Parathyroid adenoma (tissue), 2 donors: ENCODE data around the gene PRDX5.

Experiments
- H2AFZ ChIP-seq: fragments of 300-600 bp; sonication (generic); one replicate; pipeline ENCODE4 v1.7.0; 2017; ENCODE audit warnings: antibody characterized with exemption, mild to moderate bottlenecking
- H3K27ac ChIP-seq: fragments of 300-600 bp; sonication (generic); one replicate; pipeline ENCODE4 v1.7.0; 2017
- H3K27me3 ChIP-seq: fragments of 300-600 bp; sonication (generic); one replicate; pipeline ENCODE4 v1.7.0; 2017; ENCODE audit warnings: low read length; ENCODE audit not compliant: control insufficient read depth, insufficient read depth
- H3K36me3 ChIP-seq: fragments of 300-600 bp; sonication (generic); one replicate; pipeline ENCODE4 v1.7.0; 2017; ENCODE audit warnings: low read length; ENCODE audit not compliant: control insufficient read depth, insufficient read depth
- H3K4me1 ChIP-seq: fragments of 300-600 bp; sonication (generic); one replicate; pipeline ENCODE4 v1.7.0; 2017; ENCODE audit warnings: control low read depth
- H3K4me2 ChIP-seq: fragments of 300-600 bp; sonication (generic); one replicate; pipeline ENCODE4 v1.7.0; 2017; ENCODE audit warnings: low read length
- H3K4me3 ChIP-seq: fragments of 300-600 bp; sonication (generic); one replicate; pipeline ENCODE4 v1.7.0; 2017; ENCODE audit warnings: low read depth, low read length
- H3K79me2 ChIP-seq: fragments of 300-600 bp; sonication (generic); one replicate; pipeline ENCODE4 v1.7.0; 2017; ENCODE audit warnings: control low read depth
- H3K9ac ChIP-seq: fragments of 300-600 bp; sonication (generic); one replicate; pipeline ENCODE4 v1.7.0; 2017; ENCODE audit warnings: mild to moderate bottlenecking
- H3K9me3 ChIP-seq: fragments of 300-600 bp; sonication (generic); one replicate; pipeline ENCODE4 v1.7.0; 2017; ENCODE audit warnings: low read length; ENCODE audit not compliant: control insufficient read depth
- TF ChIP-seq, protein P1 (sequence below): fragments of 300-600 bp; sonication (generic); IDR thresholded peaks from one replicate; pipeline ENCODE4 v1.7.0; 2017; ENCODE audit warnings: antibody characterized with exemption, mild to moderate bottlenecking
- donor health status: primary hyperparathyroidism.

PRDX5 gene

DNA sequence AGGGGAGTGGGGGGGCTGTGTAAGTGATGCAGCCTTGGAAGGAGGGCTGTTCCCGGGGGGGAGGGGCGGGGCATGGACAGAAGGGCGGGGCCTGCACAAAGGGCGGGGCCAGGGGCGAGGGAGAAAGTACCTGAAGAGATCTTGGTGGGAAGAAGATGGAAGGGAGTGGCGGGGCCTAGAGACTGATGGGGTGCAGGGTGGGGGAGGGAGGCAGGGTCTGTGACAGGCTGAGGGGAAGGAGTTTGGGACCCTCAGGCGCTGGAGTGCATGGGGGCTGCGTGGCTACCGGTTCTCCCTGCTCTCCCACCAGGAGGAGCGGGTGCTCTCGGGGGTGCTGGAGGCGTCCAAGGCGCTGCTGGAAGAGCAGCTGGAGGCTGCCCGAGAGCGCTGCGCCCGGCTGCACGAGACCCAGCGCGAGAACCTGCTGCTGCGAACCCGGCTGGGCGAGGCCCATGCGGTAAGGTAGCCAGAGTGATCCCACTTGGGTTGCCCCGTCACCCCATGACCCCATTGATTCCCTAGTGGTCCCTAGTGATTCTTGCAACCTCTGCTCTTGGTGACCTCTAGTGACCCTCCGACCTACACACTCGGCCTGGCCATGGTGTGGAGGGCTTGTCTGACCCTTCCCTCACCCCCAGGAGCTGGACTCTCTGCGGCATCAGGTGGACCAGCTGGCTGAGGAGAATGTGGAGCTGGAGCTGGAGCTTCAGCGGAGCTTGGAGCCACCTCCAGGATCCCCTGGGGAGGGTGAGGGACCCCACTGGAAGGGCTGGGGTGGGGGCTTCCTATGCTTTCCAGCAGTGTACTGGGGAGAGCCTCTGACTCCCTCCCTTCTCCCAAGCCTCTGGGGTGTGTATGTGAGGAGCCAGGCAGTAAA lies 25.2 kb downstream of the PRDX5 start:
- Histone ChIP-seq H3K27me3 (no peaks in the 10 kb centered on the region), H3K27ac (no peak overlapping the region), H3K9ac (no peak overlapping the region), H3K4me3 (no peak overlapping the region), H2AFZ (no peak overlapping the region), H3K4me1 (no peaks in the 10 kb centered on the region), H3K9me3 (no peaks in the 10 kb centered on the region), H3K79me2 (no peaks in the 10 kb centered on the region), H3K36me3 (no peaks in the 10 kb centered on the region), H3K4me2 (no peak overlapping the region)
- TF ChIP-seq, protein P1, sequence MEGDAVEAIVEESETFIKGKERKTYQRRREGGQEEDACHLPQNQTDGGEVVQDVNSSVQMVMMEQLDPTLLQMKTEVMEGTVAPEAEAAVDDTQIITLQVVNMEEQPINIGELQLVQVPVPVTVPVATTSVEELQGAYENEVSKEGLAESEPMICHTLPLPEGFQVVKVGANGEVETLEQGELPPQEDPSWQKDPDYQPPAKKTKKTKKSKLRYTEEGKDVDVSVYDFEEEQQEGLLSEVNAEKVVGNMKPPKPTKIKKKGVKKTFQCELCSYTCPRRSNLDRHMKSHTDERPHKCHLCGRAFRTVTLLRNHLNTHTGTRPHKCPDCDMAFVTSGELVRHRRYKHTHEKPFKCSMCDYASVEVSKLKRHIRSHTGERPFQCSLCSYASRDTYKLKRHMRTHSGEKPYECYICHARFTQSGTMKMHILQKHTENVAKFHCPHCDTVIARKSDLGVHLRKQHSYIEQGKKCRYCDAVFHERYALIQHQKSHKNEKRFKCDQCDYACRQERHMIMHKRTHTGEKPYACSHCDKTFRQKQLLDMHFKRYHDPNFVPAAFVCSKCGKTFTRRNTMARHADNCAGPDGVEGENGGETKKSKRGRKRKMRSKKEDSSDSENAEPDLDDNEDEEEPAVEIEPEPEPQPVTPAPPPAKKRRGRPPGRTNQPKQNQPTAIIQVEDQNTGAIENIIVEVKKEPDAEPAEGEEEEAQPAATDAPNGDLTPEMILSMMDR: no peak

DNA sequence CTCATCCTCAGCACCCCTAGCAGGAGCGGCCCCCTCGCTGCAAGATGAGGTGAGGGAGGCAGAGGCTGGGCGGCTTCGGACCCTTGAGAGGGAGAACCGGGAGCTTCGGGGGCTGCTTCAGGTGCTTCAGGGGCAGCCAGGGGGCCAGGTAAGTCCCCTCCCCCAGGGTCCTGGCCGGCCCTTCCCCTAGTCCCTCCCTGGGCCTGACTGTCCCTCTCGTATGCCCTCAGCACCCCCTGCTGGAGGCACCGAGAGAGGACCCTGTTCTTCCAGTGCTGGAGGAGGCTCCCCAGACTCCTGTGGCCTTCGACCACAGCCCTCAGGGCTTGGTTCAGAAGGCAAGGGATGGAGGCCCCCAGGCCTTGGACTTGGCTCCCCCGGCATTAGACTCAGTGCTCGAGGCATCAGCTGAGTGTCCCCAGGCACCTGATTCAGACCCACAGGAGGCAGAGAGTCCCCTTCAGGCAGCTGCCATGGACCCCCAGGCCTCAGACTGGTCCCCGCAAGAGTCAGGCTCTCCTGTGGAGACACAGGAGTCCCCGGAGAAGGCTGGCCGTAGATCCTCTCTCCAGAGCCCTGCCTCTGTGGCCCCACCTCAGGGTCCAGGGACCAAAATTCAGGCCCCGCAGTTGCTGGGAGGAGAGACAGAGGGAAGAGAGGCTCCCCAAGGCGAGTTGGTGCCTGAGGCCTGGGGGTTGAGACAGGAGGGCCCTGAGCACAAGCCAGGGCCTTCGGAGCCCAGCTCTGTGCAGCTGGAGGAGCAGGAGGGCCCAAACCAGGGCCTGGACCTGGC lies 26.0 kb downstream of the PRDX5 start:
- Histone ChIP-seq H2AFZ (no peak overlapping the region), H3K4me3 (no peak overlapping the region), H3K9me3 (no peaks in the 10 kb centered on the region), H3K27ac (no peak overlapping the region), H3K4me2 (no peak overlapping the region), H3K27me3 (no peaks in the 10 kb centered on the region), H3K36me3 (no peaks in the 10 kb centered on the region), H3K4me1 (no peaks in the 10 kb centered on the region), H3K9ac (no peak overlapping the region), H3K79me2 (no peaks in the 10 kb centered on the region)
- TF ChIP-seq, protein P1: no peak

DNA sequence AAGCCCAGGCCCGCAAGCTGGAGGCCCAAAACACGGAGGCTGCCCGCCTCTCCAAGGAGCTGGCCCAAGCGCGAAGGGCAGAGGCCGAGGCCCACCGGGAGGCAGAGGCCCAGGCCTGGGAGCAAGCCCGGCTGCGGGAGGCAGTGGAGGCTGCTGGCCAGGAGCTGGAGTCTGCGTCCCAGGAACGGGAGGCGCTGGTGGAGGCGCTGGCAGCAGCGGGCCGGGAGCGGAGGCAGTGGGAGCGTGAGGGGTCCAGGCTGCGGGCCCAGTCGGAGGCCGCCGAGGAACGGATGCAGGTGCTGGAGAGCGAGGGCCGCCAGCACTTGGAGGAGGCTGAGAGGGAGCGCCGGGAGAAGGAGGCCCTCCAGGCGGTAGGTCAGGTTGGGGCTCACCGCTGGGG lies 26.9 kb downstream of the PRDX5 start:
- H3K9me3 ChIP-seq: no peaks in the 10 kb centered on the region
- H3K36me3 ChIP-seq: no peaks in the 10 kb centered on the region
- H3K27ac ChIP-seq: no peak overlapping the region
- H3K9ac ChIP-seq: no peak overlapping the region
- no peaks in the 10 kb centered on the region for H3K79me2 ChIP-seq
- H3K4me1 ChIP-seq: no peaks in the 10 kb centered on the region
- no peak overlapping the region for H3K4me3 ChIP-seq
- H3K4me2 ChIP-seq: no peak overlapping the region
- H3K27me3 ChIP-seq: no peaks in the 10 kb centered on the region
- TF ChIP-seq, protein P1: no peak
- no peak overlapping the region for H2AFZ ChIP-seq

DNA sequence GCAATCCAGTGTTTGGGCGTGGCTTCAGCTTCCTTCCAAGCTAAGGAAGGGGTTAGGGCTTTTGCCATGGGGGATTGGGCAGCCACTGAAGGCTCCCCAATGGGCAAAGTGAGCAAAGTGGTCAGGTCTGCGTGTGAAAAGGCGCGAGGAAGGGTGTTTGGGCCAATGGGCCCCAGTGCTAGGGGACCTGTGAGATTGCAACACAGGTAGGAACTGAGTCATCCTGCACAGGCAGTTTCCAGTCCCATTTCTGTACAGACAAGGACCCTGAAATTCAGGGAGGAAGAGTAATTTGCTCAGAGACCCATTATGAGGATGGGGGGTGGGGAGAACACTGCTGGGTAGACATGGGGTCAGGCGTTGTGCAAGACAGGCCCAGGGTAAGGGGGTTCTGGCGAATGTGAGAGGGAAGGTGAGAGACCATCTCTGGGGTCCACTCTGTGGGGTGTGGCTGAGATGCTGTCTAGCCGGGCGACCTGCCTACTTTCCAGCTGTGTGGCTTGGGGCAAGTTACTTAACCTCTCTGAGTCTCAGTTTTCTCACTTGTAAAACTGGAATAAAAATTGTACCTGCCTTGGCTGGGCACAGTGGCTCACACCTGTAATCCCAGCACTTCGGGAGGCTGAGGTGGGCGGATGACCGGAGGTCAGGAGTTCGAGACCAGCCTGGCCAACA lies 29.4 kb downstream of the PRDX5 start:
- no peak overlapping the region for H3K27ac ChIP-seq
- no peaks in the 10 kb centered on the region for H3K4me1 ChIP-seq
- H3K9me3 ChIP-seq: no peaks in the 10 kb centered on the region
- H3K9ac ChIP-seq: no peak overlapping the region
- H3K79me2 ChIP-seq: no peaks in the 10 kb centered on the region
- TF ChIP-seq, protein P1: no peak
- no peaks in the 10 kb centered on the region for H3K36me3 ChIP-seq
- no peak overlapping the region for H3K4me2 ChIP-seq
- no peak overlapping the region for H3K4me3 ChIP-seq
- no peaks in the 10 kb centered on the region for H3K27me3 ChIP-seq
- no peak overlapping the region for H2AFZ ChIP-seq
